Suprapubic skin (tissue), 4 donors: ENCODE data around the gene FYB2. TPM values are rescaled to one million over a fixed set of nuclear protein-coding genes. Genes with fewer than 3 reads are reported as not detected.

Source experiments
- DNase-seq, 2 donors: peaks; one replicate each; pipeline ENCODE4 v3.0.0-alpha.2; 2019; ENCODE audit warnings: low spot score in 2 of 2
- H3K27ac ChIP-seq: fragments of 200-600 bp; sonication (generic); one replicate; pipeline ENCODE4 v1.5.1; 2019
- H3K27me3 ChIP-seq: fragments of 200-600 bp; sonication (generic); one replicate; pipeline ENCODE4 v1.5.1; 2019
- H3K36me3 ChIP-seq: fragments of 200-600 bp; sonication (generic); one replicate; pipeline ENCODE4 v1.5.1; 2019
- H3K4me1 ChIP-seq: fragments of 200-600 bp; sonication (generic); one replicate; pipeline ENCODE4 v1.5.1; 2019
- H3K4me3 ChIP-seq: fragments of 200-600 bp; sonication (generic); one replicate; pipeline ENCODE4 v1.5.1; 2019; ENCODE audit warnings: mild to moderate bottlenecking
- H3K9me3 ChIP-seq: fragments of 200-600 bp; sonication (generic); one replicate; pipeline ENCODE4 v1.5.1; 2019
- CTCF ChIP-seq, 2 donors: fragments of 200-600 bp in 1 of 2; fragments of 450-650 bp in 1 of 2; sonication (generic) in 1 of 2; IDR thresholded peaks; one replicate each; pipeline ENCODE4 v1.5.1; 2016 to 2019; ENCODE audit warnings: antibody characterized with exemption in 2 of 2, mild to moderate bottlenecking in 1 of 2, moderate library complexity in 1 of 2
- EP300 ChIP-seq: sonication (generic); formaldehyde crosslinking; IDR thresholded peaks from one replicate; pipeline ENCODE4 v1.6.1; 2017; ENCODE audit warnings: antibody characterized with exemption
- POLR2A ChIP-seq, 2 donors: fragments of 450-650 bp; IDR thresholded peaks; one replicate each; pipeline ENCODE4 v1.6.1; 2017; ENCODE audit warnings: antibody characterized with exemption in 2 of 2, mild to moderate bottlenecking in 2 of 2, moderate library complexity in 2 of 2
- POLR2AphosphoS5 ChIP-seq, 3 donors: sonication (generic); formaldehyde crosslinking; IDR thresholded peaks; one replicate each; pipeline ENCODE4 v1.6.1; 2017; ENCODE audit warnings: antibody characterized with exemption in 3 of 3
- WGBS: methylation state at CpG from one replicate; pipeline ENCODE4 v1.1.5; 2018; 5-methylcytosine and 5-hydroxymethylcytosine counted together
- total RNA-seq, 4 donors: library from RNA; depleted of rRNA; stranded (reverse); fragments of >200 nt; gene quantifications; one replicate each; pipeline ENCODE4 v1.1.0, GENCODE V29; 2016

The FYB2 gene
- total RNA-seq, 4 donors from 2014 or later, result 0.57 TPM; not detected in 3

GRCh38 chr1:56671542-56671941 is 147.7 kb downstream of the FYB2 start:
- H3K27ac ChIP-seq, result no peak overlapping the region
- H3K9me3 ChIP-seq, result no peaks in the 10 kb centered on the region
- TF ChIP-seq EP300 (no peak), POLR2AphosphoS5 (IDR thresholded peaks at IDR 0.05) (no peak), CTCF (IDR thresholded peaks at IDR 0.05) (no peak), POLR2A (IDR thresholded peaks at IDR 0.05) (no peak)
- no peaks in the 10 kb centered on the region for H3K27me3 ChIP-seq
- no peaks in the 10 kb centered on the region for H3K36me3 ChIP-seq
- H3K4me3 ChIP-seq, result no peak overlapping the region
- no peaks in the 10 kb centered on the region for H3K4me1 ChIP-seq
- DNase-seq, result no peak
- 82% methylated on average over 2 of the region's 2 CpGs for WGBS

DNA sequence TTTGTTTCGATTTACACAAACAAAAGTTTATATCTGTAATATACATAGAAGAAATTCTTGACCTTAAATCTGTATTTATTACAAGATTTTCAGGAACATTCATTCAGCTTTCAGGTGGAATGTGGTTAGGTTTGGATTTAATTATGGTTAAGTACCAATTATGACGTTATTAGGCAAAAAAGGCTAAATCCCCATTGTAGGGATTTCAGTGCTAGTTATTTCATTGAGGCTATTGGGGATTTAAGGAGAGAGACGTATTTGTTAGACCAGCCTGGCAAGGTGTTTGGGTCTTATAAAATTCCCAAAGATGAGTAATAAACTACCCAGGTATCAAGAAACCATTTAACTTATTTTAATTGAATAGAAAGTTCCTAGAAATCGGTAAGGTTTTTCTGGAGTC is 148.1 kb downstream of the FYB2 start:
- H3K9me3 ChIP-seq, result no peaks in the 10 kb centered on the region
- H3K36me3 ChIP-seq, result no peaks in the 10 kb centered on the region
- WGBS, result 83% methylated on average over 4 of the region's 4 CpGs
- no peak for DNase-seq
- TF ChIP-seq EP300, result no peak
- TF ChIP-seq POLR2A (IDR thresholded peaks at IDR 0.05), result no peak
- TF ChIP-seq CTCF (IDR thresholded peaks at IDR 0.05), result no peak
- TF ChIP-seq POLR2AphosphoS5 (IDR thresholded peaks at IDR 0.05), result no peak
- H3K27me3 ChIP-seq, result no peaks in the 10 kb centered on the region
- no peaks in the 10 kb centered on the region for H3K4me1 ChIP-seq
- H3K4me3 ChIP-seq, result no peak overlapping the region
- H3K27ac ChIP-seq, result no peak overlapping the region

GRCh38 chr1:56670350-56670749 is 148.9 kb downstream of the FYB2 start:
- no peaks in the 10 kb centered on the region for H3K9me3 ChIP-seq
- 86% methylated on average over 2 of the region's 2 CpGs for WGBS
- no peak overlapping the region for H3K4me3 ChIP-seq
- TF ChIP-seq POLR2AphosphoS5 (IDR thresholded peaks at IDR 0.05), result no peak
- TF ChIP-seq EP300, result no peak
- no peak for TF ChIP-seq CTCF (IDR thresholded peaks at IDR 0.05)
- no peak for TF ChIP-seq POLR2A (IDR thresholded peaks at IDR 0.05)
- no peak for DNase-seq
- no peaks in the 10 kb centered on the region for H3K27me3 ChIP-seq
- no peak overlapping the region for H3K27ac ChIP-seq
- no peaks in the 10 kb centered on the region for H3K4me1 ChIP-seq
- H3K36me3 ChIP-seq, result no peaks in the 10 kb centered on the region

Other genes starting within 250 kb of the FYB2 start
- gene PLPP3, start 239.8 kb downstream of the FYB2 start, total RNA-seq, result 10 to 100 TPM; 29.0 to 80.0 (median 39.4) TPM
- gene PRKAA2, start 174.1 kb downstream of the FYB2 start, total RNA-seq, result 1 to 10 TPM; 1.1 to 4.3 (median 1.3) TPM
- gene C8A, start 35.4 kb upstream of the FYB2 start, total RNA-seq, result 1 to 10 TPM in 1 of 4 donors, not detected in 3; 1.2 TPM
- not detected for gene C8B, start 146.6 kb upstream of the FYB2 start, total RNA-seq